ENCODE data around the gene SPTBN2.

Gene SPTBN2

GRCh38 chr11:66694056-66694410 is 35.0 kb downstream of the SPTBN2 start:
- no peak for DNase-seq (ENCODE audit: low spot score)
- no peak for TF ChIP-seq CTCF (IDR thresholded peaks at IDR 0.05)
- no peak overlapping the region for H3K27ac ChIP-seq
- H3K4me3 ChIP-seq, result no peak overlapping the region

GRCh38 chr11:66693356-66694055 is 35.5 kb downstream of the SPTBN2 start:
- TF ChIP-seq CTCF (IDR thresholded peaks at IDR 0.05), result no peak
- no peak for DNase-seq (ENCODE audit: low spot score)
- H3K4me3 ChIP-seq, result no peak overlapping the region
- H3K27ac ChIP-seq, result no peak overlapping the region

GRCh38 chr11:66692871-66693331 is 36.1 kb downstream of the SPTBN2 start:
- no peak for DNase-seq (ENCODE audit: low spot score)
- TF ChIP-seq CTCF (IDR thresholded peaks at IDR 0.05), result no peak

GRCh38 chr11:66692446-66692845 is 36.6 kb downstream of the SPTBN2 start:
- Histone ChIP-seq H3K27ac (no peak overlapping the region), H3K4me3 (no peak overlapping the region)
- no peak for TF ChIP-seq CTCF (IDR thresholded peaks at IDR 0.05)
- no peak for DNase-seq (ENCODE audit: low spot score)

More at GRCh38 chr11:66692871-66693331, 36.1 kb downstream of the SPTBN2 start:
- Histone ChIP-seq H3K4me3 (no peak overlapping the region), H3K27ac (no peak overlapping the region)

GRCh38 chr11:66691311-66691980 is 37.6 kb downstream of the SPTBN2 start:
- no peak overlapping the region for H3K27ac ChIP-seq
- H3K4me3 ChIP-seq, result no peak overlapping the region
- DNase-seq (ENCODE audit: low spot score), result no peak
- TF ChIP-seq CTCF (IDR thresholded peaks at IDR 0.05), result no peak

- H3K4me3 ChIP-seq, result no peak overlapping the region
- no peak overlapping the region for H3K27ac ChIP-seq
- no peak for DNase-seq (ENCODE audit: low spot score)
- TF ChIP-seq CTCF (IDR thresholded peaks at IDR 0.05), result no peak
Measured at GRCh38 chr11:66689661-66690590, 39.1 kb downstream of the SPTBN2 start.

Data from coronary artery (tissue), 2 donors.